ENCODE results near the gene IGHMBP2. TPM values are rescaled to one million over a fixed set of nuclear protein-coding genes. Genes with fewer than 3 reads are reported as not detected.
A peak's percentile ranks its signal among the peaks of the same experiment; 100 is the strongest.

Gene IGHMBP2
- total and polyA plus RNA-seq, 8 donors = 16.9 to 30.4 (median 19.3) TPM

DNA sequence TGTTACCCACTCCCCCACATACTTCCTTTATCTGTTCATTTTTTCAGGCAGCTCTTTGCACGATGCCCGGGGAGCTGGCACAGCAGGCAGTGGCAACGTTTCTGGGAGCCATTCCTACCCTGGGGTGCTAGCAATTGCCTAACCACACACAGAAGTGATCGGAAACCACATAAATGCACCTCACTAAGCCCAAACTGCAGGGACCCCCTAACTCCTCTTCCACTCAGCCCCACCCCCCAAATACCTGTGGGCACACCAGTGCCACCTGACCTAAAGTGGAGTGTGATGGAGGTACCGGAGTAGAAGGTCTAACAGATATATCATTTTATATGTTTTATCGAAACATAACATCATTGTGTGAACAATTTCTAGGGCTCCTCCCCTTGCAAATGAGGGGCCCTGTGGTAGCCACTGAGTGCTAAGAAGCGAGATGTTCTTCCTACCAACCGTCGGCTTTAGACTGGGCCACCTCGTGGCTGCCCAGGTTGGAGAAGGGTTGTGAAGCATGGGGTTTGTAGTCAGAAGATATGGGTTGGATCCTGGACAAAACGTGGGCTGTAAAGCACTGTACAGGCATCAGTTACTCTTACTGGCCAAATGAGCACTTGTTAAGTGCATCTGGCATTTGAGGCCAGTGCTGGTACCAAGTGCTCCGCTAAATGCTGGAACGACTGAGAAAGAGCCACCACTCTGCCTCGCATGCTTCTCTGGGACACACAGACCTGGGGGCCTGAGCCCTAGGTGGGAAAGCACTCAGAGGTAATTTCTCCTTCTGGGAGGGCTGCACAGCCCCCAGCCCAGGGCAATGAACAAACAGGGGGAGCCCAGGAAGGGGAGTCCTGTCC lies 74.3 kb downstream of the IGHMBP2 start:
- Histone ChIP-seq H3K27me3 (peaks cover 0 to 26% of the 10 kb centered on the region in 2 donors), H3K36me3 (no peaks in the 10 kb centered on the region), H3K4me1 (no peaks in the 10 kb centered on the region), H3K9me3 (peaks cover 0 to 5% of the 10 kb centered on the region in 2 donors), H3K27ac (no peak overlapping the region), H3K4me3 (no peak overlapping the region)
- ATAC-seq (no peak), DNase-seq (peak in 1 of 4 donors; percentile 12)
- TF ChIP-seq, protein P1, sequence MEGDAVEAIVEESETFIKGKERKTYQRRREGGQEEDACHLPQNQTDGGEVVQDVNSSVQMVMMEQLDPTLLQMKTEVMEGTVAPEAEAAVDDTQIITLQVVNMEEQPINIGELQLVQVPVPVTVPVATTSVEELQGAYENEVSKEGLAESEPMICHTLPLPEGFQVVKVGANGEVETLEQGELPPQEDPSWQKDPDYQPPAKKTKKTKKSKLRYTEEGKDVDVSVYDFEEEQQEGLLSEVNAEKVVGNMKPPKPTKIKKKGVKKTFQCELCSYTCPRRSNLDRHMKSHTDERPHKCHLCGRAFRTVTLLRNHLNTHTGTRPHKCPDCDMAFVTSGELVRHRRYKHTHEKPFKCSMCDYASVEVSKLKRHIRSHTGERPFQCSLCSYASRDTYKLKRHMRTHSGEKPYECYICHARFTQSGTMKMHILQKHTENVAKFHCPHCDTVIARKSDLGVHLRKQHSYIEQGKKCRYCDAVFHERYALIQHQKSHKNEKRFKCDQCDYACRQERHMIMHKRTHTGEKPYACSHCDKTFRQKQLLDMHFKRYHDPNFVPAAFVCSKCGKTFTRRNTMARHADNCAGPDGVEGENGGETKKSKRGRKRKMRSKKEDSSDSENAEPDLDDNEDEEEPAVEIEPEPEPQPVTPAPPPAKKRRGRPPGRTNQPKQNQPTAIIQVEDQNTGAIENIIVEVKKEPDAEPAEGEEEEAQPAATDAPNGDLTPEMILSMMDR (IDR thresholded peaks at IDR 0.05) = no peak
- intact Hi-C loops (cut with DNase I) = no loop called here

DNA sequence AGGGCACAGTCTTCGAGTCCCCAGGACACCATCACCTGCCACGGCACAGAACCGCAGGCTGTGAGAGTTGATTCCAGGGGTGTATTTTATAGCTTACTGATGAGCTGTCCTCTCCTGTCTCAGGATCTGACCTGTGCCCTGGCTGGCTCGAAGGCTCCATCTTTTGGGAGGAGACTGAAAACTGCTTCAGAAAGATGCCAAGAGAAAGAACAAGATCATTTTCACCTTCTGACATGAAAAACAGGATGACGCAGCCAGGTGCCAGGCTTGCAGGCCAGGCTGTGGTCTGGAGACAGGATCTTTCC lies 74.9 kb downstream of the IGHMBP2 start:
- Histone ChIP-seq H3K4me1 (no peaks in the 10 kb centered on the region), H3K9me3 (peaks cover 0 to 5% of the 10 kb centered on the region in 2 donors), H3K4me3 (no peak overlapping the region), H3K36me3 (no peaks in the 10 kb centered on the region), H3K27ac (no peak overlapping the region), H3K27me3 (peaks cover 0 to 26% of the 10 kb centered on the region in 2 donors)
- ATAC-seq (no peak), DNase-seq (no peak)
- TF ChIP-seq, protein P1 (IDR thresholded peaks at IDR 0.05) = no peak
- intact Hi-C loops (cut with DNase I) = no loop called here

DNA sequence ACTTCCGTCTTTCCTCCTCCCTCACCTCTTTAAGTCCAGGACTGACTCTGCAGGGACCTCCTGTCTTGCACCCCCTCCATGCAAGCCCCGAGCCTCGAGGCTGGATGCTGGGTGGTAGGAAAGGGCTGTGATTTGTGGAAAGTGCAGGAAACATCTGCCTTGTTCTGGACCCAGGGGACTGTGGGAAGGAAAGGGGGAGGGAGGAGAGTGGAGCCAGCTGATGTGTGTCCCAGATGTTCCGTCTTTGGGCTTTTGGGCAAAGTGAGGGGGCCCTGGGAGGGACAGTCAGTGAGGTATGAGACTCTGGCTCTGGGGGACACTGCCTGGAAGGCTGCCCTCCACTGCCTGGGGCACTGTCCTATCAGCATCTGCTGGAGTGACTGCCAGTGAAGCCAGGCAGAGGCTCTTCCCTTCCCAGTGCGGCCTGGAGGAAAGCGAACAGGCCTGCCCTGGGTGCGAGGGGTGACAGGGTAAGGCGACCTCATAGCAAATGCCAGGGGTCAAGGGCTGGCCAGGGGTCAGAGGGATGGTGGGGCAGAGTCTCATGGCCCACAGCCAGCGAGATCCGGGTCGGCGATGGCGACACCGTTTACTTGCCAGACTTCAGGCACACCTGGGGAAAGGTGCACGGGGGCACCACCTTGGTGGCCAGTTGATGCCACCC lies 75.4 kb downstream of the IGHMBP2 start:
- no peak for ATAC-seq
- no peaks in the 10 kb centered on the region for H3K36me3 ChIP-seq
- H3K27me3 ChIP-seq = peaks cover 0 to 26% of the 10 kb centered on the region in 2 donors
- intact Hi-C loops (cut with DNase I) = no loop called here
- no peaks in the 10 kb centered on the region for H3K4me1 ChIP-seq
- H3K27ac ChIP-seq = no peak overlapping the region
- peak in 1 of 4 donors; percentile 13 for DNase-seq
- no peak overlapping the region for H3K4me3 ChIP-seq
- TF ChIP-seq, protein P1 (IDR thresholded peaks at IDR 0.05) = no peak
- peaks cover 0 to 5% of the 10 kb centered on the region in 2 donors for H3K9me3 ChIP-seq

DNA sequence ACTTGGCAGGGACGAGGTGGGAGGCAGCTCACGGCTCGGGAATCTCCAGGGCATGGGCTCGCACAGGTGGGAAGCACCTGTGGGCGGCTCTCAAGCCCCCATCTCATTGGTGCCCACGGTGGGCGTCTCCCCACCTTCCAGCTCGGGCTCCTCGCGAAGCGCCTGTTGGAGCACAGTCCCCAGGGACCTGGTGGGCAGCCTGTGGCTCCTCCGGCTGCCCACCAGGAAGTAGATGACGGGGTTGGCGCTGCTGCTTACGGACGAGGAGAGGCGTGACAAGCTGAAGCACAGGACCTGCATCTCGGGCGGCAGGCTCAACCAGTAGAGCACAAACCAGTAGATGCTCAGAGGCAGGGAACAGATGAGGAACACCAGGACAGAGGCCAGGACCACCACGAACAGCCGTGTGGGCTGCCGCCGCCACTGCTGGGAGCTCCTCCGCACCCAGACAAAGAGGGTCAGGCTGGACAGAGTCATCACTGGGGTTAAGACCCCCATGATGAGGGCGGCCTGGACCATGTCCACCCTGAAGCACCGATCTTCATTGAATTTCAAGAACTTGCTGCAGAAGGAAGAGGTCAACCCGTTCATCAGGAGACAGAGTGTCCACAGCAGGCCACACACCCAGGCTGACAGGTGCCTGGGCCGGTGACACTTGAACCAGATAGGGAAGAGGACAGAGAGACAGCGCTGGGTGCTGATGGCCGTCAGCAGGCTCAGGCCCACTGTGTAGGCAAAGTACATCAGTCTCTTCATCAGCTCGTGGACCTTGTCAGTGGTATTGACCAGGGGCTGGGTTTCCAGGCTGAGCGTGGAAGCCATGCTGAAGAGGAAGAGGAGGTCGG lies 76.5 kb downstream of the IGHMBP2 start:
- peaks cover 0 to 32% of the 10 kb centered on the region in 2 donors for H3K27me3 ChIP-seq
- no peak for ATAC-seq
- no peaks in the 10 kb centered on the region for H3K36me3 ChIP-seq
- peak in 1 of 4 donors; percentile 19 for DNase-seq
- H3K4me3 ChIP-seq = no peak overlapping the region
- no peak overlapping the region for H3K27ac ChIP-seq
- H3K4me1 ChIP-seq = no peaks in the 10 kb centered on the region
- peaks cover 0 to 5% of the 10 kb centered on the region in 2 donors for H3K9me3 ChIP-seq
- intact Hi-C loops (cut with DNase I) = no loop called here
- TF ChIP-seq, protein P1 (IDR thresholded peaks at IDR 0.05) = no peak

DNA sequence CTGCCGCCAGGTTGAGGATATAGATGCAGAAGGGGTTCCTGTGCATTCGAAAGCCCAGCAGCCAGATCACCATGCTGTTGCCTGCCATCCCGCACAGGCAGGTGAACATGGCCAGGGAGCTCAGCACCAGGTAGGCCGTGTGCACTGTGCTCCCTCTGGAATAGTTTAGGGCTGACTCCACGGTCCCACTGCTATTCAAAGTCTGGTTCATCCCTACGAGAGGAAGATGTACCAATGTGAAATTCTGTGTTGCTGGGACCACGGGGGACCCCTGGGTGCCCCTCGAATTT lies 77.0 kb downstream of the IGHMBP2 start, which contains the start of gene MRGPRD:
Gene MRGPRD, minus strand, starts transcription at position 211 of the 290 bp plus-strand sequence. Its CDS starts 0 bp downstream, at position 211.
- DNase-seq = no peak
- no peak within 1 kb of the TSS for H3K4me3 ChIP-seq

More for the DNA sequence above, 77.0 kb downstream of the IGHMBP2 start, which contains the start of gene MRGPRD:
- ATAC-seq = no peak
- Histone ChIP-seq H3K27me3 (peaks cover 0 to 34% of the 10 kb centered on the region in 2 donors), H3K4me1 (no peaks in the 10 kb centered on the region), H3K27ac (no peak within 1 kb of the TSS), H3K9me3 (peaks cover 0 to 5% of the 10 kb centered on the region in 2 donors), H3K36me3 (no peaks in the 10 kb centered on the region)
- TF ChIP-seq, protein P1 (IDR thresholded peaks at IDR 0.05) = no peak
- intact Hi-C loops (cut with DNase I) = no loop called here
